ENCODE data around the gene PIGV.
"Not testable (repeated sequence)": the region's sequence is repeated elsewhere in the genome, so short reads cannot be mapped to it uniquely, and the experiment has no call there.

The PIGV gene

GRCh38 chr1:26797627-26798026 is 9.9 kb downstream of the PIGV start:
- DNase-seq: no peak

GRCh38 chr1:26799479-26800142 is 11.9 kb downstream of the PIGV start:
- DNase-seq: no peak

GRCh38 chr1:26803932-26804331 is 16.2 kb downstream of the PIGV start:
- not testable (repeated sequence) for DNase-seq

DNA sequence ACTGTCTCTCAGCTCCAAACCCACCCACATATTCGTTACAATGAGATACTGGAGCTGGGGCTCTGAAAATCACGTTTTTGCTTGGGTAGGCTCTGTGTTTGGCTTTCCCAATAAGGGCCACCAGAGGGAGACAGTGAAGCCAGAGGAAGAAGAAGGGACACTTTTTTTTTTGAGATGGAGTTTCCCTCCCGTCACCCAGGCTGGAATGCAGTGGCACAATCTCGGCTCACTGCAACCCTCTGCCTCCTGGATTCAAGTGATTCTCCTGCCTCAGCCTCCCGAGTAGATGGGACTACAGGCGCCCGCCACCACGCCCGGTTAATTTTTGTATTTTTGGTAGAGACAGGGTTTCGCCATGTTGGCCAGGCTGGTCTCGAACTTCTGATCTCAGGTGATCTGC is 22.4 kb downstream of the PIGV start:
- peak; percentile 46 for DNase-seq

DNA sequence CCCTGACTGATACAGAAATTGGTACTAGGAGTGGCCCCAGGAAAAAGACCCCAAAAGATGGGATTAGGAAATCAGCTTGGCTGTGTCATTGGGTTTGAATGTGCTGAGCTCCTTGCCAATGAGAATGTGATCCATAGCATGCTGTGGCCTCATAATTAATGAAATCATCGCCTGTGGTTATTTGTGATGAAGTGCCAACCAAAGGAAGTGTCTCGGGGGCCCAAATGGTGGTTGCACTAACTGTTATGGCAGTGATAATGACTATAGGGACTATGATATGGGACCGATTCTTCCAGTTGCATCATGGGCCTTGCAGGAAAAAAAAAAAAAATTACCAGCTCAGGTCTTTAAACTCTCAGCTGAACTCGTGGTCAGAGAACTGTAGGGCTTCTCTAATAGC is 23.3 kb downstream of the PIGV start:
- no peak for DNase-seq

- no peak for DNase-seq
Observed at GRCh38 chr1:26811708-26812107, 24.0 kb downstream of the PIGV start.

DNA sequence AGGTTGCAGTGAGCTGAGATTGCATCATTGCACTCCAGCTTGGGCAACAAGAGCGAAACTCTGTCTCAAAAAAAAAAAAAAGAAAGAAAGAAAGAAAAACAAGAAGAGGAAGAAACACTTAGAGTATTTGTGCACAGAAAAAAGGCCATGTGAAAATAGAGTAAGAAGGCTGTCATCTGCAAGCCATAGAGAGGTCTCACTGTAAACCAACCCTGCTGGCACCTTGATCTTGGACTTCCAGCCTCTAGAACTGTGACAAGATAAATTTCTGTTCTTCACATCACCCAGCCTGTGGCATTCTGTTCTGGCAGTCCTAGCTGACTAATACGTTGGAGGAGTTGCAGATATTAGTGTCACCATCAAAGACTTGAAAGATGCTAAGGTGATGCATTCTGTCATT is 26.6 kb downstream of the PIGV start:
- no peak for DNase-seq

- DNase-seq: no peak
Observed at GRCh38 chr1:26814893-26815292, 27.1 kb downstream of the PIGV start.

DNA sequence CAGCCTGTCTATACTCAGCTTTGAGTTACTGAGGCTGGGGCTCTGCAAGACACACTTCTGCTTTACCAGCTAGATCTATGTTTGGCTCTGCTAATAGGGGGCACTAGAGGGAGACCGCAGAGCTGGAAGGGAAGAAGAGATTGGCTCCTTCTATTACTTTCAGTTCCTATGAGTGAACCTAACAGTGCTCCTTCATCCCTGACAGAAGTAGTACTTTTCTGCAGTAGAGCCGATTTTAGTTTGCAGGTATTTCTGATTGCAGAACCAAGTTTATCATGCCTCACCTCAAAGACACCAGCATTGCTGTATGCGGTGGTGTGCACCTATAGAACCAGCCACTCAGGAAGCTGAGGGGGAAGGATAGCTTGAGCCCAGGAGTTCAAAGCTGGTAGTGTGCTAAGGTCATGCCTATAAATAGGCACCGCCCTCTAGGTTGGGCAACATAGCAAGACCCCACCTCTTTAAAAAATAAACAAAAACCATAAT is 33.1 kb downstream of the PIGV start:
- DNase-seq: peak; percentile 3

DNA sequence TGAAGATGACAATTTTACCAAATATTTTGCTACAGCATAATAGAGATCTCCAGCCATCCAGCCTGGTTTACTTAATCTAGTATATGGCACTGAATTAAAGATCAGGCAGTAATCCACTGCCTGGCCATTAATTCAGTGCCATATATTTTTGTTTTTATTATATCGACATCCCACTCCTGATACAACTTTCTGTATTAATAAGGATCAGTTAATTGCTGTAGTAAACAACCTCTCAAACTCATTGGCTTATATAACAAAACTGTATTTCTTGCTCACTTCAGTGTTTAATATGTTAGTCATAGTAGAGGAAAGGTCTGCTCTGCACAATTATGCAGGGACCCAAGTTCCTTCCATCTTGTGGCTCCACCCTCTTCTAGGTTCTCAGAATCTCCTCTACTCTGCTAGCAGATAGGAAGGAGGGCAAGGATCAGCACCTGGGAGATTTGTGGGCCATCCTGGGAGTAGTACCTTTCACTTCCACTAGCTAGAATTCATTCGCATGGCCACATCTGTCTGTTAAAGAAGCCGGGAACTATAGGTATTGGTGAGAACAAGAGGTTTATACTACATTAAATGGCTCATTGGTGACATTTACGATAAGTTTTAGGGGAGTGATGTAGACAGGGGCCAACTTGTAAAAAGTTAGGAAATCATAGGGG is 35.1 kb downstream of the PIGV start:
- DNase-seq: no peak

DNA sequence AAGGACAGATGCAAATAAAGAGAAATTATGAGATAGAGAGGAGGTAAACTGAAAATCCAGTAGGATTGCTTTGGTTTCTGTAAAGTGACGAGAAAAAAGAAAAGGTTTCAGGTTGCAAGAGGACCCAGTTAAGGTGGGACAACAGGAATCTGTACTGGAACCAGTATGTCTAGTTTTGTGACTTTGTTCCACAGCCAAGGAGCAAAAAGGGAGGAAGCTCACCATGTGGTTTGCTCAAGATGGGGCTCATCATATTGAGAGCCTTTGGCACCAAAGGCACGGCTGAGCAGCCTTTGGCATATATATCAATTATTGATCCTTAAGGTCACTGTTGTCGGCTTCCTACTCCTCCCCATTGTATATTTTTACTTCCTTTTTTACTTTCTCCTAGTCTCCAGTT is 37.0 kb downstream of the PIGV start:
- DNase-seq: no peak

DNA sequence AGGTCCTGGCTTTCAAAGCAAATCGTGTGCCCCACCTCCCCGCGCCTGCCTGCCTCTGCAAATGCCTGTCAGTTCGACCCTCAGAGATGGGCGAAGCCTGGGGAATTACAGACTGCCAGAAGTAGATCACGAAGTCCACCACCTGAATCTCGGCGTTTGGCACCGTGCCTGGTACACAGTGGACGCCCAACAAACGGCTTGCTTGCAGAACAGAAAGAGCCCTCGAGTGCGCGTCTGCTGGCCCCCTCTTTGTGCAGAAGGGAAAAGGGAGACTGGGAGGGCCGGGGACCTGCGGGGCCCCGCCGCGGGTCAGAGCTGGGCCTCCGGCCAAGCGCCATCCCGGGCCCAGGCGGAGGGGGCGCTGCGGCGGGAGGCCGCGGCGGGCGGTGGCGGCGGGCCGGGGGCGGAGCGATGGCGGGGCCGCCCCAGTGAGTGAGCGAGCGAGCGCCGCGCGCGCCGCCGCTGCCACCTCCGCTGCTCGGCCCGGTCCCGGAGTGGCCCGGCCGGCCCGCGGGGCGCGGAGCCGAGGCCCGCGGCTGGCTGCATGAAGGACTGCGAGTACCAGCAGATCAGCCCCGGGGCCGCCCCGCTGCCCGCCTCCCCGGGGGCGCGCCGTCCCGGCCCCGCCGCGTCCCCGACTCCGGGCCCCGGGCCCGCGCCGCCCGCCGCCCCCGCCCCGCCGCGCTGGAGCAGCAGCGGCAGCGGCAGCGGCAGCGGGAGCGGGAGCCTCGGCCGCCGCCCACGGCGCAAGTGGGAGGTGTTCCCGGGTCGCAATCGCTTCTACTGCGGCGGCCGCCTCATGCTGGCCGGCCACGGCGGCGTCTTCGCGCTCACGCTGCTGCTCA is 38.7 kb downstream of the PIGV start, which contains the start of gene ZDHHC18:
Gene ZDHHC18 (plus strand): TSS at position 428 of the 845 bp plus-strand sequence. CDS start 117 bp downstream, at position 545.
- DNase-seq: peak; percentile 32

- no peak for DNase-seq
Observed at GRCh38 chr1:26827106-26827604, 39.4 kb downstream of the PIGV start.

GRCh38 chr1:26827663-26828062 is 39.9 kb downstream of the PIGV start:
- no peak for DNase-seq

DNA sequence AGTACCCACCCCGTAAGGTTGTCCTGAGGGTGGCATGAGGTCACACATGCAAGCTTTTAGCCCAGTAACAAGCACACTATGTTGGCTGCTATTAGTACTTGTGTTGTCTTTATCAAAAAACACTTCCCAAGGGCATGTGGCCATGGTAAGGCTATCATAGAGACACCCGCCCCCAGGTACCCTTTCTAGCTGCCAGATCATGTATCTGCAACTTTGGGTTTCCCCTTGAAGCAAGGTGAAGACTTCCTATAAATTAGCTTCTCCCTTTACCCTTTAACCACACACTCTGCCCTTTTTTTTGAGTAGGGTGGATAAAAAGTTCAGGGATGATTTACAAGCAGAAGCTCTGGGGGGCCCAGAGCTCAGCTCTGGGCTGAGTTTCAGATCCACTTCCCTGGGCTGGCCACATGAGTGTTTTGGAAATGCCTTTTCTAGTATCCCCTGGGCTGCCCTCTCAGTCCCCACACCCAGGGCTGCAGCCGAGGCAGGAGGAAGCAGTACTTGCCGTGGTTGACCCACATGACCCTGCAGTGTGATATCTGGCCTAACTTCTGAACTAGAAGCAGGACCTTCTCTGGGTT is 40.8 kb downstream of the PIGV start:
- DNase-seq: no peak

- no peak for DNase-seq
Observed at GRCh38 chr1:26829184-26829911, 41.6 kb downstream of the PIGV start.

DNA sequence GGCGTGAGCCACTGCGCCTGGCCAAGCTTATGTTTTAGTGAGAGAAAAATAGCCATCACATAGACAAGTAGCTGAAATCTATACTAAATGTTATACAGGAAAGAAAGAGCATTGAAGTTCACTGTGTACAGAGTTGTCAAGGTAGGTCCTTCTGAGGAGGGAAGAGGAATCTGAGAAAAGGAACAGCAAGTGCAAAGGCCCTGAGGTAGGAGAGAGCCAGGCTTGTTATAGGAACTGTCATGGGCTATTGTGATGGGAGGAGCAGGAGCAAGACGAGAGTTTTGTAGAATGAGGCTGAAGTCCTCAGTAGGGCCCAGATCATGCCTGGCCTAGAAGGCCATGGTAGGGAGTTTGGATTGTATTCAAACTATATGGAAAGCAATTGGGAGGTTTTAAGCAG is 43.3 kb downstream of the PIGV start:
- DNase-seq: no peak

- no peak for DNase-seq
Observed at GRCh38 chr1:26831546-26832248, 43.9 kb downstream of the PIGV start.

- no peak for DNase-seq
Observed at GRCh38 chr1:26832249-26832960, 44.7 kb downstream of the PIGV start.

DNA sequence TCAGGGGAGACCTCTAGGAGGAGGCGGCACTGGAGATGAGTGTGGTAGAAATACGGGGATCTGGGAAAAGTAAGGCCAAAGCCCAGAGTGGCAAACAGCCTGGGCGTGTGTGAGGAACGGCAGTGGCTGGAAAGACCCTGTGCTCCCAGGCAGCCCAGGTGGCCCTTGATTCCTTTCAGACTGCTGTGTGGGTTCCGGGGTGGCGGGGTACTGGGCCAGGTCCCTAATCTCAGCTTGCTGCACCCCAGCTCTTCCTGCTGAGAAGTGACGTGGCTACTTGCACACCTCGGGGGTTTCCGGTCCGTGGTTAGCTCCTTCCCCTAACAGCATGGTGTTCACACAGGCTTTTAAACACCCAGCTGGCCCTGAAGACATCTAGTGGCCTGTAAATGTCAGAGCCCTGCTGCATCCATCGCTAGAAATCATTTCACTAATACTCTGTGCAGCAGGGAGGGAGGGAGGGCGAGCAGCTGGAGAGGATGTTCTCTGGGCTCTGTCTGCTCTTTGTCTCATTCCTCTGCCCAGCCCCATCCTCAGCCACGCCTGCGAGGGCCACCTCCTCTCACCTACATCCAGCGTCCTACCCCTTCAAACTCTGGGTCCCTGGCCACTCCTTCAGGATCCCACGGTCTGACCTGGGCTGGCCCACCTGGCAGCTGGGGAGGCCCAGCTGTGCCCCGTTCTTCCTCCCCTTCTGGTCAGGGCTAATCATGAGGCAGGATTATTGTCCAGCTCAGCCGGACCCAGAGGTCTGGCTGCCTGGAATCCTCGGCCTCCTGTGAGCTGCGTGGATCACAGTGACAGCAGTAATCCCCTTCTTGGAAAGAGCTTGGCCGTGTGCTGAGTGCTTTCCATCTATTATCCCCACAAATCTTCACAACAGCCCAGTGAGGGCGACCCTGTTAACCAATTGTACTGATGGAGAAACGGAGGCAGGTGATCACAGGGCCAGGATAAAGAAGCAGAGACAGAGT is 46.0 kb downstream of the PIGV start:
- DNase-seq: no peak

Measured in NCI-H1694 treated with DMSO at 0.1 percent for 48 hours (cell line).